Keratinocyte (primary cell): ENCODE results near the gene CPVL. TPM values are rescaled to one million over a fixed set of nuclear protein-coding genes. Genes with fewer than 3 reads are reported as not detected.

Experiments
- DNase-seq: peaks from one replicate; pipeline ENCODE4 v3.0.0-alpha.2; 2011; ENCODE audit warnings: low read depth, missing footprints, low spot score
- FAIRE-seq: peaks from 2 replicates; lab custom pipeline; 2011; peaks lifted over from hg19 to GRCh38; lab: Jason Lieb, UNC
- H2AFZ ChIP-seq: 2 replicates; pipeline ENCODE4 v1.6.0; 2012; ENCODE audit warnings: low read length, control low read depth, inconsistent platforms; ENCODE audit not compliant: control insufficient read depth
- H3K27ac ChIP-seq: 2 replicates; pipeline ENCODE4 v1.5.1; 2011; ENCODE audit warnings: low read length; ENCODE audit not compliant: control insufficient read depth, insufficient read depth
- H3K27me3 ChIP-seq: 3 replicates; pipeline ENCODE4 v1.6.0; 2011; ENCODE audit warnings: low read length; ENCODE audit not compliant: control insufficient read depth, insufficient read depth; ENCODE audit errors: extremely low read depth
- H3K36me3 ChIP-seq, 2 experiments: 2 replicates in 1 of 2; 3 replicates in 1 of 2; pipeline ENCODE4 v1.5.1; 2011; ENCODE audit warnings: low read length in 2 of 2, mild to moderate bottlenecking in 1 of 2; ENCODE audit not compliant: control insufficient read depth in 2 of 2, insufficient read depth in 2 of 2; ENCODE audit errors: extremely low read depth in 1 of 2
- H3K4me1 ChIP-seq: 3 replicates; pipeline ENCODE4 v1.5.1; 2011; ENCODE audit warnings: low read length; ENCODE audit not compliant: control insufficient read depth, insufficient read depth; ENCODE audit errors: extremely low read depth
- H3K4me2 ChIP-seq: 3 replicates; pipeline ENCODE4 v1.6.0; 2011; ENCODE audit warnings: low read depth, low read length; ENCODE audit not compliant: control insufficient read depth, insufficient read depth; ENCODE audit errors: extremely low read depth
- H3K4me3 ChIP-seq, 3 experiments: fragments of 200-600 bp in 1 of 3; sonication (generic) in 1 of 3; 2 replicates in 2 of 3; 3 replicates in 1 of 3; pipeline ENCODE4 v1.5.1; 2011 to 2016; ENCODE audit warnings: low read length in 3 of 3, mild to moderate bottlenecking in 3 of 3, control low read depth in 2 of 3, inconsistent platforms in 1 of 3, low read depth in 1 of 3, mixed read lengths in 1 of 3, mixed run types in 1 of 3, moderate library complexity in 1 of 3; ENCODE audit not compliant: control insufficient read depth in 2 of 3, insufficient read depth in 2 of 3; ENCODE audit errors: extremely low read depth in 1 of 3
- H3K79me2 ChIP-seq: 2 replicates; pipeline ENCODE4 v1.6.0; 2012; ENCODE audit warnings: low read length; ENCODE audit not compliant: control insufficient read depth, insufficient read depth
- H3K9ac ChIP-seq: 3 replicates; pipeline ENCODE4 v1.6.0; 2011; ENCODE audit warnings: low read length; ENCODE audit not compliant: control insufficient read depth, insufficient read depth; ENCODE audit errors: extremely low read depth
- H3K9me1 ChIP-seq: 3 replicates; pipeline ENCODE4 v1.6.0; 2011; ENCODE audit warnings: low read length; ENCODE audit not compliant: control insufficient read depth, insufficient read depth; ENCODE audit errors: extremely low read depth
- H3K9me3 ChIP-seq: 2 replicates; pipeline ENCODE4 v1.5.1; 2012; ENCODE audit warnings: low read depth, low read length; ENCODE audit not compliant: control insufficient read depth
- H4K20me1 ChIP-seq: 3 replicates; pipeline ENCODE4 v1.6.0; 2011; ENCODE audit warnings: low read length; ENCODE audit not compliant: control insufficient read depth, insufficient read depth; ENCODE audit errors: extremely low read depth
- CTCF ChIP-seq, 3 experiments: IDR thresholded peaks in 1 of 3; conservative IDR thresholded peaks in 1 of 3; optimal IDR thresholded peaks in 1 of 3; 2 replicates in 2 of 3; 3 replicates in 1 of 3; pipeline versions ENCODE3 to v1.5.1; 2011; ENCODE audit warnings: low read length in 3 of 3, mild to moderate bottlenecking in 3 of 3, moderate library complexity in 2 of 3, control low read depth in 1 of 3, inconsistent platforms in 1 of 3; ENCODE audit not compliant: insufficient read depth in 2 of 3; ENCODE audit errors: extremely low read depth in 1 of 3
- EZH2 ChIP-seq: IDR thresholded peaks from one replicate; pipeline ENCODE4 v1.6.1; 2012; ENCODE audit warnings: inconsistent platforms, mild to moderate bottlenecking, low read length, moderate library complexity
- dilution Hi-C: fragments of 300-500 bp; cut with MboI; formaldehyde crosslinking; loops from one replicate; pipeline ENCODE4 v1.7.0; 2020; ENCODE audit warnings: low sequenced_read_pairs; ENCODE audit not compliant: extremely low pct_ligation_motif_present
- polyA plus RNA-seq, 5 experiments: library from polyadenylated mRNA; depleted of rRNA in 3 of 5; stranded (reverse) in 3 of 5; stranded (forward) in 1 of 5; unstranded in 1 of 5; fragments of >200 nt; gene quantifications; 1 replicate in 1 of 5; 2 replicates in 3 of 5; 3 replicates in 1 of 5; pipeline versions ENCODE4 v1.2.1 to v1.2.3, GENCODE V29; 2011 to 2012; ENCODE audit warnings: missing spikeins in 2 of 5, low read depth in 1 of 5, low replicate concordance in 1 of 5

Gene CPVL
- polyA plus RNA-seq, 1 donor (not counting 4 experiments of a cell fraction or from before 2014, with no cell fraction given) = 9.8 TPM

- H3K27me3 ChIP-seq = no peaks in the 10 kb centered on the region
- H3K9ac ChIP-seq = no peak overlapping the region
- no peaks in the 10 kb centered on the region for H3K9me1 ChIP-seq
- H3K27ac ChIP-seq = no peak overlapping the region
- H4K20me1 ChIP-seq = no peaks in the 10 kb centered on the region
- H3K36me3 ChIP-seq = no peaks in the 10 kb centered on the region
- TF ChIP-seq CTCF (optimal IDR thresholded peaks at IDR 0.05 in 1 of 3, IDR thresholded peaks at IDR 0.05 in 1 of 3, conservative IDR thresholded peaks at IDR 0.05 in 1 of 3; ENCODE audit: extremely low read depth in 1 of 3, insufficient read depth in 2 of 3, low read length in 3 of 3) = no peak
- TF ChIP-seq EZH2 = no peak
- dilution Hi-C loops = loop anchor here (25.0 kb wide), 1 partner anchor 186 kb away; no protein-coding TSS in a partner anchor
- peaks cover 7% of the 10 kb centered on the region for H3K4me1 ChIP-seq
- H3K79me2 ChIP-seq = no peaks in the 10 kb centered on the region
- DNase-seq = no peak
- no peak for FAIRE-seq
- no peaks in the 10 kb centered on the region for H3K9me3 ChIP-seq
- H3K4me2 ChIP-seq = no peak overlapping the region
- H3K4me3 ChIP-seq = no peak overlapping the region
- H2AFZ ChIP-seq = no peak overlapping the region
Measured at GRCh38 chr7:29123626-29124190, 22.6 kb downstream of the CPVL start.

- no peak for FAIRE-seq
- H3K36me3 ChIP-seq = no peaks in the 10 kb centered on the region
- no peaks in the 10 kb centered on the region for H3K27me3 ChIP-seq
- no peak for TF ChIP-seq CTCF (optimal IDR thresholded peaks at IDR 0.05 in 1 of 3, IDR thresholded peaks at IDR 0.05 in 1 of 3, conservative IDR thresholded peaks at IDR 0.05 in 1 of 3; ENCODE audit: extremely low read depth in 1 of 3, insufficient read depth in 2 of 3, low read length in 3 of 3)
- no peak for TF ChIP-seq EZH2
- peaks cover 7% of the 10 kb centered on the region for H3K4me1 ChIP-seq
- no peak overlapping the region for H3K4me2 ChIP-seq
- H3K9me1 ChIP-seq = no peaks in the 10 kb centered on the region
- H3K27ac ChIP-seq = no peak overlapping the region
- no peaks in the 10 kb centered on the region for H3K79me2 ChIP-seq
- no peak overlapping the region for H3K4me3 ChIP-seq
- no peaks in the 10 kb centered on the region for H4K20me1 ChIP-seq
- no peaks in the 10 kb centered on the region for H3K9me3 ChIP-seq
- dilution Hi-C loops = loop anchor here (25.0 kb wide), 1 partner anchor 185 kb away; no protein-coding TSS in a partner anchor
- no peak for DNase-seq
- no peak overlapping the region for H2AFZ ChIP-seq
- no peak overlapping the region for H3K9ac ChIP-seq
Measured at GRCh38 chr7:29122759-29123158, 23.6 kb downstream of the CPVL start.
